GM12864 (cell line): ENCODE results near the gene HDAC9.

Experiments
- DNase-seq: peaks from one replicate; pipeline ENCODE4 v3.0.0-alpha.2; 2011; ENCODE audit warnings: low read depth
- H3K4me3 ChIP-seq: 2 replicates; pipeline ENCODE4 v1.5.1; 2011; ENCODE audit warnings: mild to moderate bottlenecking, low read depth, low read length, control low read depth
- CTCF ChIP-seq: IDR thresholded peaks from 2 replicates; pipeline ENCODE4 v1.5.1; 2011; ENCODE audit warnings: low read depth, mild to moderate bottlenecking, moderate library complexity, low read length, control low read depth, inconsistent platforms; ENCODE audit errors: missing control alignments

HDAC9 gene

GRCh38 chr7:18828260-18828993, 332.9 kb downstream of the HDAC9 start:
- TF ChIP-seq CTCF: no peak
- DNase-seq: no peak
- no peak overlapping the region for H3K4me3 ChIP-seq

- DNase-seq: no peak
- TF ChIP-seq CTCF: no peak
- H3K4me3 ChIP-seq: no peak overlapping the region
Observed at GRCh38 chr7:18828994-18829857, 333.7 kb downstream of the HDAC9 start.

- no peak for TF ChIP-seq CTCF
- no peak overlapping the region for H3K4me3 ChIP-seq
- DNase-seq: no peak
Observed at GRCh38 chr7:18829858-18830285, 334.3 kb downstream of the HDAC9 start.

- no peak for TF ChIP-seq CTCF
- no peak for DNase-seq
- H3K4me3 ChIP-seq: no peak overlapping the region
Observed at GRCh38 chr7:18831419-18831818, 335.9 kb downstream of the HDAC9 start.

GRCh38 chr7:18831943-18832342, 336.4 kb downstream of the HDAC9 start:
- H3K4me3 ChIP-seq: no peak overlapping the region
- DNase-seq: no peak
- TF ChIP-seq CTCF: no peak

- DNase-seq: no peak
- H3K4me3 ChIP-seq: no peak overlapping the region
- TF ChIP-seq CTCF: no peak
Observed at GRCh38 chr7:18834577-18834976, 339.0 kb downstream of the HDAC9 start.
